Ectodermal cell (in vitro differentiated cells): Measurements from ENCODE around the gene CFAP161.

ENCODE experiments used
- H3K27ac ChIP-seq: 2 replicates; pipeline ENCODE4 v1.7.0; 2013; ENCODE audit warnings: mild to moderate bottlenecking, low read depth, low read length; ENCODE audit not compliant: insufficient read depth, poor library complexity, severe bottlenecking
- H3K27me3 ChIP-seq: 2 replicates; pipeline ENCODE4 v1.7.0; 2013; ENCODE audit warnings: mild to moderate bottlenecking, low read length; ENCODE audit not compliant: insufficient read depth, control insufficient read depth, poor library complexity, severe bottlenecking
- H3K36me3 ChIP-seq: one replicate; pipeline ENCODE4 v1.7.0; 2013; ENCODE audit warnings: low read length; ENCODE audit not compliant: control insufficient read depth, insufficient read depth
- H3K4me1 ChIP-seq: one replicate; pipeline ENCODE4 v1.7.0; 2013; ENCODE audit warnings: low read length; ENCODE audit not compliant: control insufficient read depth, insufficient read depth
- H3K4me3 ChIP-seq: 2 replicates; pipeline ENCODE4 v1.7.0; 2013; ENCODE audit warnings: low read depth, low read length, control low read depth; ENCODE audit not compliant: insufficient read depth
- H3K9me3 ChIP-seq: 2 replicates; pipeline ENCODE4 v1.7.0; 2013; ENCODE audit warnings: mild to moderate bottlenecking, low read length, moderate library complexity; ENCODE audit not compliant: control insufficient read depth
- WGBS, 2 experiments: methylation state at CpG; one replicate each; pipeline ENCODE4 v1.1.7; 2013; ENCODE audit warnings: missing lambda C conversion rate in 2 of 2; 5-methylcytosine and 5-hydroxymethylcytosine counted together

CFAP161 gene

GRCh38 chr15:81095690-81096365 is 38.2 kb upstream of the CFAP161 start:
- Histone ChIP-seq H3K27ac (no peak overlapping the region), H3K36me3 (no peaks in the 10 kb centered on the region), H3K27me3 (no peaks in the 10 kb centered on the region), H3K9me3 (no peaks in the 10 kb centered on the region), H3K4me3 (no peak overlapping the region), H3K4me1 (no peaks in the 10 kb centered on the region)
- 92% methylated on average over 12 of the region's 12 CpGs for WGBS, 2 experiments

GRCh38 chr15:81096398-81096797 is 37.7 kb upstream of the CFAP161 start:
- Histone ChIP-seq H3K27ac (no peak overlapping the region), H3K4me1 (no peaks in the 10 kb centered on the region)
- WGBS, 2 experiments, result 87 to 90% methylated on average over 6 of the region's 6 CpGs

GRCh38 chr15:81097116-81097889 is 36.8 kb upstream of the CFAP161 start:
- no peaks in the 10 kb centered on the region for H3K9me3 ChIP-seq
- H3K27me3 ChIP-seq, result no peaks in the 10 kb centered on the region

More at GRCh38 chr15:81096398-81096797, 37.7 kb upstream of the CFAP161 start:
- no peak overlapping the region for H3K4me3 ChIP-seq
- H3K27me3 ChIP-seq, result no peaks in the 10 kb centered on the region
- H3K9me3 ChIP-seq, result no peaks in the 10 kb centered on the region
- H3K36me3 ChIP-seq, result no peaks in the 10 kb centered on the region

DNA sequence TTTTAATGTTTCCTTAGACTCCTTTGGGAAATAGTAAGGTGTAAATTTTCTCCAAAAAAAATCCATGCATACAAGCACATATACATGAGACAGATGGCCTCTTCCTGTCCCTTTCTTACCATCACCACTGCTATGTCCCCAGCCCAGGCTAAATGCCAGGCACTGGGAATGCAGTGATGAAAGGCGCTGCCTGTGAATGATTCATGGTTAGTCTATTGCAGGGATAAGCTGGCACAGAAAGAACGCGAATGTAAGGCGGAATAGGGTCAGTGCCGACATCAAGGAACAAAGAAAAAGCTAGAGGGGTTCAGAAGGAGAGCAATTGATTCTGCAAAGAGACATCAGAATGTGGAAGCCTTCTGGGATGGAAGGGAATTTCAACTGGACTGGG is 36.2 kb upstream of the CFAP161 start:
- Histone ChIP-seq H3K27me3 (no peaks in the 10 kb centered on the region), H3K27ac (no peak overlapping the region), H3K9me3 (no peaks in the 10 kb centered on the region), H3K4me3 (no peak overlapping the region), H3K36me3 (no peaks in the 10 kb centered on the region), H3K4me1 (no peaks in the 10 kb centered on the region)
- WGBS, 2 experiments, result 90 to 94% methylated on average over 5 of the region's 5 CpGs

More at GRCh38 chr15:81097116-81097889, 36.8 kb upstream of the CFAP161 start:
- Histone ChIP-seq H3K4me3 (no peak overlapping the region), H3K36me3 (no peaks in the 10 kb centered on the region), H3K27ac (no peak overlapping the region), H3K4me1 (no peaks in the 10 kb centered on the region)
- 88 to 90% methylated on average over 8 to 10 of the region's 10 CpGs for WGBS, 2 experiments

DNA sequence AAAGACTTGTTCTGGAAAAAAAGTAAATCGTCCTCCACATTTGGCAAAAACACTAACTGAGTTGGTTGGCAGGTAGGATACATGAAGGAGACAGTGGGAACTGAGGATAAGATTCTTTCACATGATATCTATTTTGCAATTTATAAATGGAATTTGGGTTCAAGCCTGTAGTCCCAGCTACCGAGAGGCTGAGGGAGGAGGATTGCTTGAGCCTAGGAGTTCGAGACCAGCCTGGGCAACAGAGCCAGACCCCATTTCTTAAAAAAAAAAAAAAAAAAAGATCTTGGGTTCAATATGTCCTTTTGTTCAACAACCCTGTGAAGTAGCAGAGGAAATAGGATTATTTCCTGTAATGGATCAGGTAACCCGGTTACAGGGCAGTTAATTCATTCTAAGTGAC is 35.7 kb upstream of the CFAP161 start:
- no peaks in the 10 kb centered on the region for H3K4me1 ChIP-seq
- 88 to 89% methylated on average over 4 of the region's 4 CpGs for WGBS, 2 experiments

DNA sequence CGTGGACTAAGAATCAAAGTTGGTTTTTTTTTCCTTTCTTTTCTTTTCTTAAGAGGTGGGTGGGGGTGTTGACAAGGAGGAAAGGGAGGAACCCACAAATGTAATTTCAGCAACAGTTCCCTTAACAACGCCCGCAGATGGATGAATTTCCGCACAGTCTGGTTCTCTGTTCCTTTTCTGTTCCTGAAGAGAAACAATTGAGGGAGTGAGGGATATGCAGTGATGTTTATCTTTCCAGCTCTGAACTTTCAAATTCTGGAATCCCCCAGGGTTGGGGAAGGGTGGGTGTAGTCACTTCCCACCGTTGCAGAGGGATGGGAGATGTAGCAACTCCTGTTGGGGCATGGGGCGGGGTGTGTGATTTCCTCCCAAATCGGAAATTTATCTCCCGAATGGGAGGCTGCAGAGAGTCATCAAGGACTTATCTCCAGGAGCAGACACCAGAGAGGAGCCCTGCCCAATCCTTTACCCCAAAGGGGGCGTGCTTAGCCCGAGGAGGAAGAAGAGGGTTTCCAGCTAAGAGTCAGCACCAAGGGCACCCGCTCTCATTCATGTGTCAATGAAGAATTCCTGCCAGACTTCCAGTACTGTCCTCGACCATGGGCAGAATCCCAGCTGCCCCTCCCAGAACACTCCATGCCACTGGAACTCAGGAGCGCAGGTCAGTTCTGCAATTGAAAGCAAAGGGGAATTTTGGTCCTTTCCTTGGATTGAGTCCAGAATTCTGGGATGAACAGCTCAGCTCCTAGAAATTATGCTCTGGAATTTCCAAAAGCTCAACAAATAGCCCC is 35.0 kb upstream of the CFAP161 start:
- Histone ChIP-seq H3K4me1 (no peaks in the 10 kb centered on the region), H3K36me3 (no peaks in the 10 kb centered on the region), H3K27ac (no peak overlapping the region), H3K27me3 (no peaks in the 10 kb centered on the region), H3K4me3 (no peak overlapping the region), H3K9me3 (no peaks in the 10 kb centered on the region)
- 75 to 78% methylated on average over 13 of the region's 13 CpGs for WGBS, 2 experiments

More for the DNA sequence above, 35.7 kb upstream of the CFAP161 start:
- no peak overlapping the region for H3K4me3 ChIP-seq
- no peak overlapping the region for H3K27ac ChIP-seq
- no peaks in the 10 kb centered on the region for H3K36me3 ChIP-seq
- no peaks in the 10 kb centered on the region for H3K9me3 ChIP-seq
- no peaks in the 10 kb centered on the region for H3K27me3 ChIP-seq

DNA sequence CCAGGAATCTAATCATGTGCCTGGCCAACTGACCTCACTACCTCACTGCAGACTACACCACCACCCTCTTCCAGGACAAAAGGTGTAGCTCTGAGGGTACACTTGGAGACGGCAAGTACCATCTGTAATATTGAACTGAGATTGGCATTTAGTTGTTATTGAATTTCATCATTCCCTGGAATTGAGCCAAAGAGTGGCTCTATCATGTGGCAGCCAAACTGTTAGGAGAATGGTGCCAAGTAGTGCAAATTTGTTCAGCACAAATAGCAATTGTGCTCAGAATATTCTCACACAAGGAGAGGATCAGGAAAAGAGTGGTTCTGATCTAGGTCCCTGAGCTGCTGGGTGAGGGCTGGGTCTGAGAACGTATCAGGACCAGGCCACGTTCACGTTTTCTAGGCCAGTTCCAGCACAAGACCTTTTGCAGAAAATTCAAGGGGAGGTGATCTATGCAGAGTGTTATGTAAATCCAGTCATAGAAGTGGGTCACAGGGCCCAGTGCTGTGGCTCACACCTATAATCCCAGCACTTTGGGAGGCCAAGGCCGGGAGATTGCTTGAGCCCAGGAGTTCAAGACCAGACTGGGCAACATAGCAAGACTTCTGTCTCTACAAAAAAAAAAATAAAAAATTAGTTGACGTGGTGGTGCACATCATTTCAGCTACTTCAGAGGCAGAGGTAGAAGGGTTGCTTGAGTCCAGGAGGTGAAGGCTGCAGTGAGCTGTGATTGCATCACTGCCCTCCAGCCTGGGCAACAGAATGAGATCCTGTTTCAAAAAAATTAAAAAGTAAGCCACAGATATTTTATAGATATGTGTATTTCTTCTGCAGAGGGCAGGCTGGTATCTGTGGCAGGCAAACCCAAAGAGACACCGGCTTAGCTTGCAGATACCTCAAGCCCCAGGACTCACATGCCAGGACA is 31.9 kb upstream of the CFAP161 start:
- H3K9me3 ChIP-seq, result no peaks in the 10 kb centered on the region
- H3K4me3 ChIP-seq, result no peak overlapping the region
- no peaks in the 10 kb centered on the region for H3K4me1 ChIP-seq
- H3K36me3 ChIP-seq, result no peaks in the 10 kb centered on the region
- no peak overlapping the region for H3K27ac ChIP-seq
- H3K27me3 ChIP-seq, result no peaks in the 10 kb centered on the region
- 88 to 92% methylated on average over 7 of the region's 7 CpGs for WGBS, 2 experiments

- no peak overlapping the region for H3K27ac ChIP-seq
- no peaks in the 10 kb centered on the region for H3K9me3 ChIP-seq
- H3K36me3 ChIP-seq, result no peaks in the 10 kb centered on the region
- no peaks in the 10 kb centered on the region for H3K4me1 ChIP-seq
- no peak overlapping the region for H3K4me3 ChIP-seq
- 91 to 92% methylated on average over 1 of the region's 1 CpG for WGBS, 2 experiments
- no peaks in the 10 kb centered on the region for H3K27me3 ChIP-seq
Measured at GRCh38 chr15:81103857-81104256, 30.2 kb upstream of the CFAP161 start.

- no peak overlapping the region for H3K4me3 ChIP-seq
- no peak overlapping the region for H3K27ac ChIP-seq
- no peaks in the 10 kb centered on the region for H3K27me3 ChIP-seq
- 89 to 94% methylated on average over 4 of the region's 4 CpGs for WGBS, 2 experiments
- no peaks in the 10 kb centered on the region for H3K36me3 ChIP-seq
- H3K4me1 ChIP-seq, result no peaks in the 10 kb centered on the region
- H3K9me3 ChIP-seq, result no peaks in the 10 kb centered on the region
Measured at GRCh38 chr15:81105545-81105944, 28.5 kb upstream of the CFAP161 start.
